Sigmoid colon (tissue), 7 donors: Measurements from ENCODE around the gene TMEM141. TPM values are rescaled to one million over a fixed set of nuclear protein-coding genes. Genes with fewer than 3 reads are reported as not detected.
"Not testable (repeated sequence)": the region's sequence is repeated elsewhere in the genome, so short reads cannot be mapped to it uniquely, and the experiment has no call there.

Source experiments
- DNase-seq: peaks from one replicate; pipeline ENCODE4 v3.0.0-alpha.2; 2019
- H3K27ac ChIP-seq, 4 donors: fragments of 200-600 bp; sonication (generic); one replicate each; pipeline ENCODE4 v1.5.1; 2016 to 2019; ENCODE audit warnings: mild to moderate bottlenecking in 1 of 4
- H3K27me3 ChIP-seq, 3 donors: fragments of 200-600 bp; sonication (generic); one replicate each; pipeline ENCODE4 v1.5.1; 2019; ENCODE audit warnings: mild to moderate bottlenecking in 1 of 3
- H3K36me3 ChIP-seq, 4 donors: fragments of 200-600 bp; sonication (generic); one replicate each; pipeline ENCODE4 v1.5.1; 2016 to 2019
- H3K4me1 ChIP-seq, 4 donors: fragments of 200-600 bp; sonication (generic); one replicate each; pipeline ENCODE4 v1.5.1; 2017 to 2019
- H3K4me3 ChIP-seq, 4 donors: fragments of 200-600 bp; sonication (generic); one replicate each; pipeline ENCODE4 v1.5.1; 2017 to 2019; ENCODE audit warnings: mild to moderate bottlenecking in 2 of 4, moderate library complexity in 1 of 4
- H3K9me3 ChIP-seq, 4 donors: fragments of 200-600 bp in 3 of 4; sonication (generic) in 3 of 4; one replicate each; pipeline versions ENCODE4 v1.5.1 to v1.6.1; 2013 to 2019
- CTCF ChIP-seq, 4 experiments: fragments of 450-650 bp in 3 of 4; fragments of 200-600 bp in 1 of 4; IDR thresholded peaks; one replicate each; pipeline ENCODE4 v1.5.1; 2016 to 2019; ENCODE audit warnings: antibody characterized with exemption in 4 of 4, mild to moderate bottlenecking in 3 of 4, moderate library complexity in 2 of 4
- EP300 ChIP-seq, 4 donors: sonication (generic); formaldehyde crosslinking; IDR thresholded peaks; one replicate each; pipeline ENCODE4 v1.6.1; 2017; ENCODE audit warnings: antibody characterized with exemption in 4 of 4
- POLR2A ChIP-seq, 2 donors: fragments of 450-650 bp; IDR thresholded peaks; one replicate each; pipeline ENCODE4 v1.6.1; 2016; ENCODE audit warnings: antibody characterized with exemption in 2 of 2, mild to moderate bottlenecking in 2 of 2, moderate library complexity in 2 of 2
- POLR2AphosphoS5 ChIP-seq, 4 donors: sonication (generic); formaldehyde crosslinking; IDR thresholded peaks; one replicate each; pipeline ENCODE4 v1.6.1; 2017; ENCODE audit warnings: antibody characterized with exemption in 4 of 4
- WGBS, 2 donors: extraction: QIAGEN DNeasy Blood & Tissue Kit; methylation state at CpG; one replicate each; pipeline ENCODE4 v1.1.7; 2013; 5-methylcytosine and 5-hydroxymethylcytosine counted together
- intact Hi-C: fragments of 100-400 bp; cut with DNase I; formaldehyde crosslinking; loops from one replicate; pipeline ENCODE4 v1.15.1; 2023
- polyA plus RNA-seq, 3 donors: library from polyadenylated mRNA; stranded (reverse); fragments of 200-250 nt; gene quantifications; one replicate each; pipeline ENCODE4 v1.2.3, GENCODE V29; 2013
- total RNA-seq, 4 donors: library from RNA; depleted of rRNA; stranded (reverse); fragments of >200 nt; gene quantifications; one replicate each; pipeline ENCODE4 v1.1.0, GENCODE V29; 2016
- donor health status: healthy with polysubstance abuse.
- donor health status: Bipolar disorder and iron deficiency.
- donor health status: healthy.

TMEM141 gene
- total and polyA plus RNA-seq, 7 donors = 37.5 to 629 (median 84.7) TPM

- H3K9me3 ChIP-seq, H3K4me3 ChIP-seq, H3K27ac ChIP-seq, H3K36me3 ChIP-seq, H3K27me3 ChIP-seq, DNase-seq, intact Hi-C loops: not testable (repeated sequence)
- H3K4me1 ChIP-seq = peaks cover 1 to 22% (median 20%) of the 10 kb centered on the region in 4 donors
- WGBS, 2 donors = 16 to 61% methylated on average over 27 of the region's 27 CpGs
- TF ChIP-seq POLR2A (IDR thresholded peaks at IDR 0.05) = peak in 1 of 2 donors; percentile 34
Measured at GRCh38 chr9:136788644-136789522, 2.3 kb upstream of the TMEM141 start.

- 16 to 62% methylated on average over 3 of the region's 3 CpGs for WGBS, 2 donors
- no peak for TF ChIP-seq CTCF (IDR thresholded peaks at IDR 0.05)
- TF ChIP-seq EP300 (IDR thresholded peaks at IDR 0.05) = no peak
- no peak for TF ChIP-seq POLR2A (IDR thresholded peaks at IDR 0.05)
- no peak for TF ChIP-seq POLR2AphosphoS5 (IDR thresholded peaks at IDR 0.05)
- intact Hi-C loops = no loop called here
Measured at GRCh38 chr9:136789523-136789937, 1.6 kb upstream of the TMEM141 start.

GRCh38 chr9:136791516-136792276, 552 bp downstream of the TMEM141 start:
- H3K27ac ChIP-seq = peak overlapping the region; percentile 84 to 95 (median 90)
- WGBS, 2 donors = 1 to 2% methylated on average over 29 of the region's 29 CpGs
- H3K4me1 ChIP-seq = peaks cover 0 to 22% (median 20%) of the 10 kb centered on the region in 4 donors
- intact Hi-C loops = loop anchor here (2.0 to 5.0 kb wide), 3 partner anchors 55 to 96 kb away; partner anchors contain the start of genes EDF1 and TRAF2
- no peaks in the 10 kb centered on the region for H3K36me3 ChIP-seq
- no peak for DNase-seq
- peaks cover 0 to 11% (median 0%) of the 10 kb centered on the region in 3 donors for H3K27me3 ChIP-seq
- TF ChIP-seq EP300 (IDR thresholded peaks at IDR 0.05) (no peak), POLR2A (IDR thresholded peaks at IDR 0.05) (no peak), CTCF (IDR thresholded peaks at IDR 0.05) (peak; percentile 61 to 95 (median 72)), POLR2AphosphoS5 (IDR thresholded peaks at IDR 0.05) (no peak)
- no peaks in the 10 kb centered on the region for H3K9me3 ChIP-seq
- H3K4me3 ChIP-seq = peak overlapping the region; percentile 43 to 76 (median 68)

More at GRCh38 chr9:136789523-136789937, 1.6 kb upstream of the TMEM141 start:
- no peak for DNase-seq
- H3K4me3 ChIP-seq = no peak overlapping the region
- no peaks in the 10 kb centered on the region for H3K27me3 ChIP-seq
- H3K4me1 ChIP-seq = peaks cover 1 to 22% (median 20%) of the 10 kb centered on the region in 4 donors
- H3K27ac ChIP-seq = peak overlapping the region; percentile 84 to 95 (median 90)
- H3K9me3 ChIP-seq = no peaks in the 10 kb centered on the region
- H3K36me3 ChIP-seq = no peaks in the 10 kb centered on the region

- intact Hi-C loops = loop anchor here (5.0 kb wide), 2 partner anchors 75 to 95 kb away; partner anchors contain the start of genes EDF1 and TRAF2
- no peak overlapping the region for H3K4me3 ChIP-seq
- peaks cover 0 to 22% (median 20%) of the 10 kb centered on the region in 4 donors for H3K4me1 ChIP-seq
- peak overlapping the region in 1 of 4 donors; percentile 95 for H3K27ac ChIP-seq
- 21 to 66% methylated on average over 15 of the region's 15 CpGs for WGBS, 2 donors
- no peaks in the 10 kb centered on the region for H3K9me3 ChIP-seq
- H3K27me3 ChIP-seq = peaks cover 1 to 19% (median 5%) of the 10 kb centered on the region in 3 donors
- TF ChIP-seq POLR2A (IDR thresholded peaks at IDR 0.05) (no peak), POLR2AphosphoS5 (IDR thresholded peaks at IDR 0.05) (no peak), CTCF (IDR thresholded peaks at IDR 0.05) (no peak), EP300 (IDR thresholded peaks at IDR 0.05) (no peak)
- no peak for DNase-seq
- H3K36me3 ChIP-seq = no peaks in the 10 kb centered on the region
Measured at GRCh38 chr9:136792321-136793085, 1.4 kb downstream of the TMEM141 start.
